GM23338 (cell line): ENCODE results near the gene ZNF474. TPM values are rescaled to one million over a fixed set of nuclear protein-coding genes. Genes with fewer than 3 reads are reported as not detected.

Experiments
- EZH2 ChIP-seq: fragments of 200-600 bp; sonication (generic); IDR thresholded peaks from one replicate; pipeline ENCODE4 v1.8.0; 2017; ENCODE audit warnings: antibody characterized with exemption, mild to moderate bottlenecking, low read depth; ENCODE audit not compliant: unreplicated experiment
- JUNB ChIP-seq: IDR thresholded peaks from one replicate; pipeline ENCODE4 v1.6.1; 2016; ENCODE audit warnings: antibody characterized with exemption; ENCODE audit not compliant: unreplicated experiment
- REST ChIP-seq: IDR thresholded peaks from one replicate; pipeline ENCODE4 v1.6.1; 2018; ENCODE audit warnings: antibody characterized with exemption; ENCODE audit not compliant: unreplicated experiment
- STAT1 ChIP-seq: IDR thresholded peaks from one replicate; pipeline ENCODE4 v1.6.1; 2016; ENCODE audit warnings: antibody characterized with exemption; ENCODE audit not compliant: unreplicated experiment
- ZNF462 ChIP-seq: fragments of 250-450 bp; sonication (Bioruptor Pico); IDR thresholded peaks from 2 replicates; pipeline ENCODE4 v1.5.0; 2020; ENCODE audit warnings: mild to moderate bottlenecking, moderate library complexity
- polyA plus RNA-seq: library from polyadenylated mRNA; unstranded; fragments of >200 nt; fragmentation: Nextera tagmentation; extraction: Ambion mirVana; gene quantifications from 2 replicates; pipeline ENCODE4 v1.2.1, GENCODE V29; 2016
- total RNA-seq: library from RNA; depleted of rRNA; stranded (reverse); fragments of >200 nt; shearing (Covaris generic); gene quantifications from 2 replicates; pipeline ENCODE4 v1.2.3, GENCODE V29; 2014

The ZNF474 gene
- total and polyA plus RNA-seq, 2 experiments from 2014 or later = 0.59 TPM; not detected in 1

GRCh38 chr5:122141751-122142150 is 12.4 kb downstream of the ZNF474 start (continued):
- no peak for TF ChIP-seq ZNF462
- TF ChIP-seq REST = no peak
- TF ChIP-seq STAT1 = no peak
- no peak for TF ChIP-seq JUNB
- TF ChIP-seq EZH2 = no peak
